OCI-LY1 (cell line): ENCODE measurements around the gene PLBD2.

Experiments used
- H2AFZ ChIP-seq: fragments of 200-600 bp; sonication (generic), shearing (Covaris generic); 2 replicates; pipeline ENCODE4 v1.6.0; 2014; ENCODE audit warnings: antibody characterized with exemption, mild to moderate bottlenecking, low read length
- H3F3A ChIP-seq: fragments of 200-600 bp; sonication (generic), shearing (Covaris generic); 2 replicates; pipeline ENCODE4 v1.6.0; 2014; ENCODE audit warnings: mild to moderate bottlenecking, antibody characterized with exemption, low read length, moderate library complexity; ENCODE audit not compliant: insufficient read depth
- H3K27ac ChIP-seq: fragments of 200-600 bp; sonication (generic); 2 replicates; pipeline ENCODE4 v1.5.1; 2014; ENCODE audit warnings: low read length, mixed run types, mild to moderate bottlenecking, low read depth; ENCODE audit not compliant: poor library complexity, severe bottlenecking
- H3K27me3 ChIP-seq: fragments of 200-600 bp; sonication (generic); 2 replicates; pipeline ENCODE4 v1.6.0; 2014; ENCODE audit warnings: antibody characterized with exemption, mild to moderate bottlenecking, low read length, moderate library complexity; ENCODE audit not compliant: insufficient read depth
- H3K36me3 ChIP-seq: fragments of 200-600 bp; sonication (generic); 2 replicates; pipeline ENCODE4 v1.6.1; 2014; ENCODE audit warnings: mild to moderate bottlenecking, antibody characterized with exemption, low read length, moderate library complexity, mixed read lengths; ENCODE audit not compliant: insufficient read depth
- H3K4me1 ChIP-seq: fragments of 200-600 bp; sonication (generic); 2 replicates; pipeline ENCODE4 v1.5.1; 2014; ENCODE audit warnings: mild to moderate bottlenecking, low read length, moderate library complexity; ENCODE audit not compliant: insufficient read depth, severe bottlenecking
- H3K4me2 ChIP-seq: fragments of 200-600 bp; sonication (generic), shearing (Covaris generic); 2 replicates; pipeline ENCODE4 v1.6.1; 2014; ENCODE audit warnings: low read length
- H3K4me3 ChIP-seq: fragments of 200-600 bp; sonication (generic); 2 replicates; pipeline ENCODE4 v1.5.1; 2014; ENCODE audit warnings: low read length, low read depth, mild to moderate bottlenecking, mixed read lengths; ENCODE audit not compliant: poor library complexity, severe bottlenecking
- H3K79me2 ChIP-seq: fragments of 200-600 bp; shearing (Covaris generic); 2 replicates; pipeline ENCODE4 v1.6.1; 2016; ENCODE audit warnings: mixed run types, low read length, mixed read lengths; ENCODE audit not compliant: insufficient read depth
- H3K9ac ChIP-seq: fragments of 200-600 bp; sonication (generic), shearing (Covaris generic); 2 replicates; pipeline ENCODE4 v1.6.1; 2014; ENCODE audit warnings: mild to moderate bottlenecking, low read length, mixed read lengths
- H3K9me2 ChIP-seq: fragments of 200-600 bp; sonication (generic), shearing (Covaris generic); 2 replicates; pipeline ENCODE4 v1.6.1; 2014; ENCODE audit warnings: low read depth, mild to moderate bottlenecking, low read length, mixed read lengths
- H3K9me3 ChIP-seq: fragments of 200-600 bp; shearing (Covaris generic); 2 replicates; pipeline ENCODE4 v1.6.1; 2014; ENCODE audit warnings: low read length, mixed read lengths
- H4K20me1 ChIP-seq: fragments of 200-600 bp; sonication (generic), shearing (Covaris generic); 2 replicates; pipeline ENCODE4 v1.6.0; 2016; ENCODE audit warnings: mild to moderate bottlenecking, low read length; ENCODE audit not compliant: insufficient read depth
- CTCF ChIP-seq: fragments of 200-600 bp; sonication (generic), shearing (Covaris generic); IDR thresholded peaks from 2 replicates; pipeline ENCODE4 v1.5.1; 2017; ENCODE audit warnings: mild to moderate bottlenecking, antibody characterized with exemption, low read length, moderate library complexity, mixed read lengths
- EZH2 ChIP-seq: fragments of 200-600 bp; sonication (generic), shearing (Covaris generic); IDR thresholded peaks from 2 replicates; pipeline ENCODE4 v1.8.0; 2017; ENCODE audit warnings: borderline replicate concordance, mixed run types, mild to moderate bottlenecking, antibody characterized with exemption, low read length, moderate library complexity, mixed read lengths

Gene PLBD2

GRCh38 chr12:113369391-113369985, 11.1 kb downstream of the PLBD2 start:
- H3K79me2 ChIP-seq, result no peaks in the 10 kb centered on the region
- TF ChIP-seq EZH2 (no peak), CTCF (no peak)
- no peaks in the 10 kb centered on the region for H3K9me3 ChIP-seq
- no peak overlapping the region for H2AFZ ChIP-seq
- H4K20me1 ChIP-seq, result no peaks in the 10 kb centered on the region
- H3K4me3 ChIP-seq, result no peak overlapping the region
- H3K9ac ChIP-seq, result no peak overlapping the region
- peaks cover 7% of the 10 kb centered on the region for H3K36me3 ChIP-seq
- H3K9me2 ChIP-seq, result no peaks in the 10 kb centered on the region
- no peaks in the 10 kb centered on the region for H3K4me1 ChIP-seq
- no peak overlapping the region for H3K4me2 ChIP-seq
- H3F3A ChIP-seq, result no peaks in the 10 kb centered on the region
- H3K27me3 ChIP-seq, result no peaks in the 10 kb centered on the region
- H3K27ac ChIP-seq, result no peak overlapping the region

GRCh38 chr12:113370923-113371682, 12.7 kb downstream of the PLBD2 start:
- no peak overlapping the region for H3K4me2 ChIP-seq
- no peaks in the 10 kb centered on the region for H3K9me2 ChIP-seq
- H3F3A ChIP-seq, result no peaks in the 10 kb centered on the region
- H3K79me2 ChIP-seq, result no peaks in the 10 kb centered on the region
- TF ChIP-seq CTCF, result no peak
- TF ChIP-seq EZH2, result no peak
- H3K4me3 ChIP-seq, result no peak overlapping the region
- no peaks in the 10 kb centered on the region for H3K9me3 ChIP-seq
- no peaks in the 10 kb centered on the region for H4K20me1 ChIP-seq
- peaks cover 17% of the 10 kb centered on the region for H3K36me3 ChIP-seq
- no peak overlapping the region for H2AFZ ChIP-seq
- no peak overlapping the region for H3K9ac ChIP-seq
- H3K4me1 ChIP-seq, result no peaks in the 10 kb centered on the region
- no peak overlapping the region for H3K27ac ChIP-seq
- no peaks in the 10 kb centered on the region for H3K27me3 ChIP-seq

GRCh38 chr12:113371808-113372207, 13.4 kb downstream of the PLBD2 start:
- Histone ChIP-seq H3K27me3 (no peaks in the 10 kb centered on the region), H3K4me2 (no peak overlapping the region), H3K9ac (no peak overlapping the region), H3K4me1 (no peaks in the 10 kb centered on the region), H3K4me3 (no peak overlapping the region), H3K79me2 (no peaks in the 10 kb centered on the region), H3K36me3 (peaks cover 18% of the 10 kb centered on the region), H4K20me1 (no peaks in the 10 kb centered on the region), H3K9me2 (no peaks in the 10 kb centered on the region), H3K9me3 (no peaks in the 10 kb centered on the region), H2AFZ (no peak overlapping the region), H3F3A (no peaks in the 10 kb centered on the region), H3K27ac (no peak overlapping the region)
- TF ChIP-seq EZH2, result no peak
- no peak for TF ChIP-seq CTCF
